Endothelial cell of hepatic sinusoid (primary cell): ENCODE data around the gene PRKAG2.

ENCODE experiments used
- in situ Hi-C: cut with HindIII; loops from 2 replicates; pipeline ENCODE4 v1.10.0; 2017; ENCODE audit warnings: low sequenced_read_pairs

PRKAG2 gene

GRCh38 chr7:151807846-151808245 lies 69.1 kb downstream of the PRKAG2 start:
- in situ Hi-C loops, result no loop called here

GRCh38 chr7:151806952-151807775 lies 69.8 kb downstream of the PRKAG2 start:
- in situ Hi-C loops, result no loop called here

GRCh38 chr7:151806204-151806603 lies 70.7 kb downstream of the PRKAG2 start:
- in situ Hi-C loops, result no loop called here

- in situ Hi-C loops, result no loop called here
Measured at GRCh38 chr7:151805191-151805590, 71.7 kb downstream of the PRKAG2 start.

- in situ Hi-C loops, result no loop called here
Measured at GRCh38 chr7:151804756-151805155, 72.2 kb downstream of the PRKAG2 start.

GRCh38 chr7:151803841-151804240 lies 73.1 kb downstream of the PRKAG2 start:
- in situ Hi-C loops, result no loop called here

GRCh38 chr7:151802469-151802846 lies 74.5 kb downstream of the PRKAG2 start:
- in situ Hi-C loops, result no loop called here

GRCh38 chr7:151801782-151802468 lies 75.0 kb downstream of the PRKAG2 start:
- in situ Hi-C loops, result no loop called here

- in situ Hi-C loops, result no loop called here
Measured at GRCh38 chr7:151801291-151801690, 75.6 kb downstream of the PRKAG2 start.

GRCh38 chr7:151800861-151801260 lies 76.1 kb downstream of the PRKAG2 start:
- in situ Hi-C loops, result no loop called here

- in situ Hi-C loops, result no loop called here
Measured at GRCh38 chr7:151800391-151800790, 76.5 kb downstream of the PRKAG2 start.

- in situ Hi-C loops, result loop anchor here (25.0 kb wide), 1 partner anchor 338 kb away; no protein-coding TSS in a partner anchor
Measured at GRCh38 chr7:151799506-151799905, 77.4 kb downstream of the PRKAG2 start.

- in situ Hi-C loops, result loop anchor here (25.0 kb wide), 1 partner anchor 338 kb away; no protein-coding TSS in a partner anchor
Measured at GRCh38 chr7:151798851-151799448, 78.0 kb downstream of the PRKAG2 start.

- in situ Hi-C loops, result loop anchor here (25.0 kb wide), 1 partner anchor 340 kb away; no protein-coding TSS in a partner anchor
Measured at GRCh38 chr7:151797667-151798307, 79.1 kb downstream of the PRKAG2 start.

GRCh38 chr7:151796871-151797537 lies 79.9 kb downstream of the PRKAG2 start:
- in situ Hi-C loops, result loop anchor here (25.0 kb wide), 1 partner anchor 340 kb away; no protein-coding TSS in a partner anchor

GRCh38 chr7:151796091-151796870 lies 80.6 kb downstream of the PRKAG2 start:
- in situ Hi-C loops, result loop anchor here (25.0 kb wide), 1 partner anchor 341 kb away; no protein-coding TSS in a partner anchor

GRCh38 chr7:151795168-151795811 lies 81.6 kb downstream of the PRKAG2 start:
- in situ Hi-C loops, result loop anchor here (25.0 kb wide), 1 partner anchor 342 kb away; no protein-coding TSS in a partner anchor

GRCh38 chr7:151794508-151795167 lies 82.3 kb downstream of the PRKAG2 start:
- in situ Hi-C loops, result loop anchor here (5.0 to 25.0 kb wide), 3 partner anchors 88 to 343 kb away; no protein-coding TSS in a partner anchor
